LoVo (cell line): ENCODE results near the gene HAGH.

ENCODE experiments used
- DNase-seq: peaks from one replicate; pipeline ENCODE4 v3.0.0-alpha.2; 2016; ENCODE audit warnings: low spot score

The HAGH gene

GRCh38 chr16:1786242-1787055, 40.2 kb downstream of the HAGH start:
- DNase-seq = no peak

DNA sequence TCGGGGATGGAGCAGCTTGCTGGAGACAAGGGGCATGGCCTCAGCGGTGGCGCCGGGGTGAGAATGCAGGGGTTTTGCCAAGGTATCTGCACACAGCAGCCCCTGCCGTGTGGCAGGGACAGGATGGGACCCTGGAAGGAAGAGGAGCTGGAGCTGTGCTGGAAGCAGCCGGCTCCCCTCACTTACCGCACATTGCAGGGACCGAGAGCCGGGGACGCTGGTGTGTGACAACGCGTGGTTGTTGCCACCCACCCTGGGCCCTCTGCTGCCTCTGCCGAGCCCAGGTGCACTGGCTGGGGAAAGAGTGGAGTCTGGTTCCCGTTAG, 40.8 kb downstream of the HAGH start:
- no peak for DNase-seq

DNA sequence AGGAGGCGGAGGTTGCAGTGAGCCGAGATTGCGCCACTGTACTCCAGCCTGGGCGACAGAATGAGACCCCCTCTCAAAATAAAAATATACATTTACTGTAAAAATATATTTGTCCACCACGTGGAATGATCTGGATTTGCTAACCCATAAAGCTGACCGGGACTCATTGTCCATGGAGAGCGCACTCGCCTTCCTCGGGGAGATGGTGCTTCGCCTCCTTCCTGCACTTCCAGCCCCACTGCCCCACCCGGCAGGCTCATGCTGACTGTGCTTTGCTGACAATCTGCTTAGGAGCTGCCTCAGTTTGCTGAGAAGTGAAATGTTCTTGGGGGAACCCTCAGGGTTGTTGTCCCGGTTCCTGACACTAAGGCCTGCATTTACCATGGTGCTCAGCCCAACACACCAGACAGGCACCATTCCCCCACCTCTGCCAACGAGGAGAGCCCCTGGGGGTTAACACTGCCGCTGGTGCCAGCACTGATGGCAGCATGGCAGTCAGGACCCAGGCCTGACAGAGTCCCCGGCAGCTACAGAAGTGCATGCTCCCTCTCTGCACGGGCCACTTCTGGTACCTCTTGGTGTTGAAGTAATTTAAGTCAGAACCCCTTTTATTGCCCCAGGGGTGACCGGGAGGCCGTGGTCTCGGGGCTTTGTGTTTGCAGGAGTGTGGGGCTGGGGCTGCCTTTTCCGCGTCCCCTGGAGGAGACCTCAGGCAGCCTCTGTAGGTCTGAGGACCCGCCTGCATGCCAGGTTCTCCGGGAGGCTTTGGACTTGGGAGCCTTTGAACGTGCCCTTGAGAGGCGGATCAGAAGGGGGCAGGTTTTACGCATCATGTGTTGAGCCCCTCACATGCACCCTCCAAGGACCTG, 41.4 kb downstream of the HAGH start:
- DNase-seq = no peak

GRCh38 chr16:1782408-1783264, 44.0 kb downstream of the HAGH start, which contains the start of the genes NUBP2 and SPSB3:
Gene NUBP2, plus strand, starts transcription at chr16:1782960. Its CDS starts 61 bp downstream, at chr16:1783021.
Gene SPSB3, minus strand, starts transcription at chr16:1782571. Its CDS starts 1,088 bp downstream, at chr16:1781483.
- DNase-seq = peak; percentile 100

GRCh38 chr16:1781758-1782407, 44.7 kb downstream of the HAGH start:
- peak; percentile 25 for DNase-seq

DNA sequence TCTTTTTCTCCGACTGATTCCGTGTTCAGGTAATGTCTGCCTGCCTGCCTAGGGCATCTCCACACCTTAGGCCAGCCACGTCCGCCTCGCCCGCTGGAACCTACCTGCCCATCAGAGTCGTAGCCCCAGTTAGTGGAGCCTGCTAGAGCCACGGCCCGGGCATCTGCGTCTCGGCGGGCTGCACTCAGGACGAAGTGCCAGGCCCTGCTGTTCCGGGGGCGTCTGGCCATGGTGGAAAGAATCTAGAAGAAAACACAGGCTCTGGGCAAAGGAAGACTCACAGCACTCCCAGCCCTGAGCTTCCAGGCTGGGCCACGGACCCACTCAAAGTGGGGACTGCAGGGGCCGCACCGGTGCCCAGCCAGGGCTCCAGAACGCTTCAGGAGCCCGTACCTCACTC, 45.4 kb downstream of the HAGH start:
- no peak for DNase-seq

- DNase-seq = no peak
Measured at GRCh38 chr16:1780677-1781072, 46.0 kb downstream of the HAGH start.

DNA sequence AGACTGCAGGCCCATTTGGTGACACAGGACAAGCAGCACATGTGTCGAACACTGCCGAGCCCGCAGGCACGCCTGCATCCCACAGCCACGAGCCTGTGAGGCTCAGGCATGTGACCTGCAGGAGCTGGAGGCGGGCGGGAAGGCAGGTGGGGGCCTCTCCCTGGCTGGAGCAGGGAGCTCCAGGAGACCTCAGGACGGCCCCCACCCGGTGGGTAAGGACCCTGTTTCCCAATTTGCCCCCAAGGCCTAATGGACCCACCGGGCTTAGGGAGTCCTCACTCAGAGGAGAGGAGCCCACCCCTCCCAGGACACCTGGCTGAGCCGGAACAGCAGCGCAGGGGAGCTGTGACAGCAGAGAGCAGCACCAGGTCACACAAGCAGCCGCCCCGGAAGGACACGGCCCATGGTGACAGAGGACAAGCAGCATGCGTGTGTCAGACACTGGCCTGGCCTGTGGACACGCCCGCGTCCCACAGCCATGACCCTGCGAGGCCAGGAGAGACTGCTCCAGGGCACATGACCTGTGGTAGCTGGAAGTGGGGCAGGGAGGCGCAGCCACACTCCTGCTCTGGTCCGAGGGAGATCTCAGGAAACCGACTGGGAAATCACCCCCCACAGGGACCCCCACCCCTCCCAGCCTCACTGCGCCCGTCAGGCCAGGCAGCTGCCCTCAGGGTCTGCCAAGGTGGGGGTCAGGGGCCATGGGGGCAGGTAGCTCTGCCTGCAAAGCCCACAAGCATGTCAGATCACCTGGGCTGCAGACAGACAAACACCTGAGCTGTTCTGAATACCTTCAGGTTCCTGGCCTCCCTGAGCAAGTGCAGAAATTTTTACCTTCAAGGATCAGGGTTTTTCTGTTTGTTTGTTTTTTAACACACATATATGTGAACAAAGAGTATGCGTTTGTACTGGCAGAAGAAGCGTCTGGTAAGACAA, 46.6 kb downstream of the HAGH start:
- DNase-seq = no peak

- no peak for DNase-seq
Measured at GRCh38 chr16:1779234-1779701, 47.4 kb downstream of the HAGH start.

- DNase-seq = no peak
Measured at GRCh38 chr16:1778200-1779179, 48.1 kb downstream of the HAGH start.

- DNase-seq = no peak
Measured at GRCh38 chr16:1777375-1778199, 49.0 kb downstream of the HAGH start.

DNA sequence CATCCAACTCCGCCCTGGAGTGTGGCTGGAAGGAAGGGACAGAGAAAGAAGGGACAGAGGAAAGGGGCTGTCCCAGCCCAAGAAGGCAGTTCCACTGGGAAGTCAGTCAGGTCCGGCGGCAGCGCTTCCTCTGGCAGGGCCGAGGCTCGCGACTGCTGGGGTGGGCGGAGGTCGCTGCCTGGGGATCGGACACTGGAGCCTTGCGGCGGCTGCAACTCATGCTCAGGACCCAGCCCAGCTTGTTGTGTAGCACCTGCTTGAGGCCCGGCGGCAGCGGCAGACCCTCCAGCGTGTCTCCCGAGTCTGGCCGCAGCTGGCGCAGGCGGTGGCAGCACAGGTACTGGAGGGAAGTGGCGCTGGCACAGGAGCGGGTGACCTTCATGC, 49.6 kb downstream of the HAGH start:
- DNase-seq = no peak

DNA sequence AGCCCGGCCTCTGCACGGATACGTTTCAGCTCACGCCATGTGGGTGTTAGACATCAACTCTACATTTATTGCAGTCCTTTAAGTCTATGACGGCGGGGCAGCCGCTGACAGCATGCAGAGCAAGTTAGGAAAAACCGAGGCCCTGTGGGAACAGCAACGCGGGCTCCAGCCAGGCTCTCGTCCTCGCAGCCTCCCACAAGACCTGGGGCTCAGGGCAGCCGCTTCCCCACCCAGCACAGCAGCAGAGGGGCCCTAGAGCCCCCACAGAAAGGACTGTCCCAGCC, 50.0 kb downstream of the HAGH start:
- no peak for DNase-seq

DNA sequence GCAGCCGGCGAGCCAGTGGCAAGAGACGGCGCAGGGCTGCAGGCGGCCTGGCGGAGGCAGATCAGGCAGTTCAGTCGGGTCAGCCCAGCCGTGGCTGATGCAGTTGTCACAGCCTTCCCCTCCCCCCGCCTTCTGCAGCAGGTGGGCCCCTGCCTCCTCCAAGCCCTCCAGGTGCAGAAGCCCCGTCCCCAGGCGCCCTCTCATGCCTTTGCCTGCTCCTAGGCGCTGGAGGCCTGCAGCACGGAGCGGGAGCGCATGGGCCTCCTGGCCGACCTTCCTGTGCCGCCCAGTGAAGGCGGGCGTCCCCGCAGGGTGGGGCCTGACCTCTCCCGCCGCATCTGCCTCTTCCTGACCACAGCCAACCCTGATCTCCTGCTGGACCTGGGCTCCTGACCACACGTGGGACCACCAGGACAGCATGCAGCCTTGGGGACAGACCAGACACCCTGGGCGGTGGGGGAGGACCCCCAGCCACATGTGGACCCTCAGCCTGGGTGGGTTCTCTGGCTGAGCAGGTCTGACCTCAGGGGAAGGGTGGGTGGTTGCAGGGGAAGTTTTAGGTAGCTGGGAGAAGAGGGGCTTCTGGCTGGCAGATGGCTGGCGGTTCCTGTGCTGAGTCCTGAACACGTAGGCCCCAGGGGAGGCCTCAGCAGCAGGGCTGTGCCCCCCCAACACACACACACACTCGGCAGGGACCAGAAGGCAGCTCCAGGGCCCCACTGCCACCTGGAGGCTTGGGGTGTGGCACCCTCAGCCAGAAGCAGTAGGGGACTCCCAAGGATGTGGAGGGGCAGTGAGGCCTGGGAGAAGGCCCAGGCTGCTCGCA, 50.6 kb downstream of the HAGH start:
- no peak for DNase-seq

- no peak for DNase-seq
Measured at GRCh38 chr16:1775006-1775845, 51.4 kb downstream of the HAGH start.

GRCh38 chr16:1774448-1774780, 52.2 kb downstream of the HAGH start:
- DNase-seq = no peak
